DND-41 (cell line): ENCODE measurements around the gene NRL.

Experiments
- ATAC-seq: fragments of 200-7000 bp; cut with Tn5 transposase; 3 replicates; pipeline ENCODE4 v1.9.1; 2021; ENCODE audit warnings: low read depth; ENCODE audit not compliant: insufficient read depth
- DNase-seq: peaks from one replicate; pipeline ENCODE4 v3.0.0-alpha.2; 2020
- H2AFZ ChIP-seq: 2 replicates; pipeline ENCODE4 v1.6.0; 2012; ENCODE audit warnings: low read depth, low read length
- H3K27ac ChIP-seq: 2 replicates; pipeline ENCODE4 v1.5.1; 2012; ENCODE audit warnings: low read length, inconsistent platforms
- H3K27me3 ChIP-seq: fragments of 200-600 bp; sonication (generic); 2 replicates; pipeline ENCODE4 v1.6.0; 2012; ENCODE audit warnings: low read length, mild to moderate bottlenecking, inconsistent platforms; ENCODE audit not compliant: insufficient read depth, poor library complexity
- H3K36me3 ChIP-seq: 2 replicates; pipeline ENCODE4 v1.5.1; 2012; ENCODE audit warnings: low read length, inconsistent platforms; ENCODE audit not compliant: insufficient read depth
- H3K4me1 ChIP-seq: 2 replicates; pipeline ENCODE4 v1.5.1; 2012; ENCODE audit warnings: mild to moderate bottlenecking, low read length; ENCODE audit not compliant: insufficient read depth
- H3K4me2 ChIP-seq: 2 replicates; pipeline ENCODE4 v1.6.0; 2012; ENCODE audit warnings: mild to moderate bottlenecking, moderate library complexity, low read length, inconsistent platforms; ENCODE audit not compliant: insufficient read depth
- H3K4me3 ChIP-seq, 2 experiments: fragments of 200-600 bp in 1 of 2; shearing (Covaris generic) in 1 of 2; 2 replicates each; pipeline ENCODE4 v1.5.1; 2012 to 2016; ENCODE audit warnings: inconsistent platforms in 2 of 2, low read length in 2 of 2, mild to moderate bottlenecking in 2 of 2, low read depth in 1 of 2, moderate library complexity in 1 of 2
- H3K79me2 ChIP-seq: 2 replicates; pipeline ENCODE4 v1.6.0; 2012; ENCODE audit warnings: low read length, inconsistent platforms; ENCODE audit not compliant: insufficient read depth
- H3K9ac ChIP-seq: 2 replicates; pipeline ENCODE4 v1.6.0; 2012; ENCODE audit warnings: low read depth, mild to moderate bottlenecking, inconsistent platforms, low read length, moderate library complexity
- H3K9me3 ChIP-seq: 2 replicates; pipeline ENCODE4 v1.5.1; 2012; ENCODE audit warnings: low read length, moderate library complexity, mild to moderate bottlenecking, inconsistent platforms; ENCODE audit not compliant: insufficient read depth, severe bottlenecking
- H4K20me1 ChIP-seq: 2 replicates; pipeline ENCODE4 v1.6.0; 2012; ENCODE audit warnings: low read length; ENCODE audit not compliant: insufficient read depth
- EZH2 ChIP-seq: IDR thresholded peaks from 3 replicates; pipeline ENCODE4 v1.6.1; 2012; ENCODE audit warnings: borderline replicate concordance, low read depth, mild to moderate bottlenecking, moderate library complexity, low read length, inconsistent platforms; ENCODE audit not compliant: severe bottlenecking
- TF ChIP-seq, protein P1 (sequence below): IDR thresholded peaks from 2 replicates; pipeline ENCODE4 v1.5.1; 2012; ENCODE audit warnings: borderline replicate concordance, low read length, moderate library complexity, mild to moderate bottlenecking; ENCODE audit not compliant: poor library complexity, severe bottlenecking; ENCODE audit errors: extremely low read depth

Gene NRL

DNA sequence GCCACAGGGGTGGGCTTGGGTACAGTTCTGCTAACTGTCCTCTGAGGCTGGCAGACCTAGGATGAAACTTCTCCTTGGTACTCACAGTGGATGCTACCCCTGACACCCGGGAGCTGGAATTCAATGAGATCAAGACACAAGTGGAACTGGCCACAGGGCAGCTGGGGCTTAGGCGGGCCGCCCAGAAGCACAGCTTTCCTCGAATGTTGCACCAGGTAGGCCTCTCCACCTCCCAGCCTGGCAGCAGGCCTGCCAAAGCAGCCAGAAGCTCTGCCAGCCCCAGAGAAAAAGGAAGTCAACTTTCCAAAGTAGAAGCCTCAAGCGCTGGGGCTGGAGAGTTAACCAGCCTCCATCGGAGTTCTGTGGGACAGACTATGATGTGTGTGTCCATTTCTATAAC lies 2.4 kb upstream of the NRL start:
- Histone ChIP-seq H3K27ac (no peak overlapping the region), H3K4me3 (no peak overlapping the region), H3K79me2 (peaks cover 22% of the 10 kb centered on the region), H2AFZ (no peak overlapping the region), H3K9ac (no peak overlapping the region), H4K20me1 (no peaks in the 10 kb centered on the region), H3K4me2 (no peak overlapping the region), H3K9me3 (no peaks in the 10 kb centered on the region), H3K36me3 (peaks cover 54% of the 10 kb centered on the region), H3K4me1 (peaks cover 23% of the 10 kb centered on the region), H3K27me3 (no peaks in the 10 kb centered on the region)
- TF ChIP-seq, protein P1, sequence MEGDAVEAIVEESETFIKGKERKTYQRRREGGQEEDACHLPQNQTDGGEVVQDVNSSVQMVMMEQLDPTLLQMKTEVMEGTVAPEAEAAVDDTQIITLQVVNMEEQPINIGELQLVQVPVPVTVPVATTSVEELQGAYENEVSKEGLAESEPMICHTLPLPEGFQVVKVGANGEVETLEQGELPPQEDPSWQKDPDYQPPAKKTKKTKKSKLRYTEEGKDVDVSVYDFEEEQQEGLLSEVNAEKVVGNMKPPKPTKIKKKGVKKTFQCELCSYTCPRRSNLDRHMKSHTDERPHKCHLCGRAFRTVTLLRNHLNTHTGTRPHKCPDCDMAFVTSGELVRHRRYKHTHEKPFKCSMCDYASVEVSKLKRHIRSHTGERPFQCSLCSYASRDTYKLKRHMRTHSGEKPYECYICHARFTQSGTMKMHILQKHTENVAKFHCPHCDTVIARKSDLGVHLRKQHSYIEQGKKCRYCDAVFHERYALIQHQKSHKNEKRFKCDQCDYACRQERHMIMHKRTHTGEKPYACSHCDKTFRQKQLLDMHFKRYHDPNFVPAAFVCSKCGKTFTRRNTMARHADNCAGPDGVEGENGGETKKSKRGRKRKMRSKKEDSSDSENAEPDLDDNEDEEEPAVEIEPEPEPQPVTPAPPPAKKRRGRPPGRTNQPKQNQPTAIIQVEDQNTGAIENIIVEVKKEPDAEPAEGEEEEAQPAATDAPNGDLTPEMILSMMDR = no peak
- TF ChIP-seq EZH2 = no peak
- DNase-seq (no peak), ATAC-seq (no peak)

GRCh38 chr14:24116128-24116814 lies 1.5 kb upstream of the NRL start:
- Histone ChIP-seq H3K4me1 (peaks cover 23% of the 10 kb centered on the region), H2AFZ (no peak overlapping the region), H3K36me3 (peaks cover 46% of the 10 kb centered on the region), H3K9me3 (no peaks in the 10 kb centered on the region), H3K9ac (peak overlapping the region; percentile 76), H3K27me3 (no peaks in the 10 kb centered on the region), H3K79me2 (peaks cover 22% of the 10 kb centered on the region), H3K4me3 (peak overlapping the region in 1 of 2 experiments; percentile 63; a peak in 3 of 4 replicates), H3K27ac (no peak overlapping the region; the same call in 1 of the 2 replicates), H4K20me1 (no peaks in the 10 kb centered on the region), H3K4me2 (peak overlapping the region; percentile 93)
- ATAC-seq = no peak
- no peak for DNase-seq
- no peak for TF ChIP-seq EZH2
- TF ChIP-seq, protein P1 = no peak

DNA sequence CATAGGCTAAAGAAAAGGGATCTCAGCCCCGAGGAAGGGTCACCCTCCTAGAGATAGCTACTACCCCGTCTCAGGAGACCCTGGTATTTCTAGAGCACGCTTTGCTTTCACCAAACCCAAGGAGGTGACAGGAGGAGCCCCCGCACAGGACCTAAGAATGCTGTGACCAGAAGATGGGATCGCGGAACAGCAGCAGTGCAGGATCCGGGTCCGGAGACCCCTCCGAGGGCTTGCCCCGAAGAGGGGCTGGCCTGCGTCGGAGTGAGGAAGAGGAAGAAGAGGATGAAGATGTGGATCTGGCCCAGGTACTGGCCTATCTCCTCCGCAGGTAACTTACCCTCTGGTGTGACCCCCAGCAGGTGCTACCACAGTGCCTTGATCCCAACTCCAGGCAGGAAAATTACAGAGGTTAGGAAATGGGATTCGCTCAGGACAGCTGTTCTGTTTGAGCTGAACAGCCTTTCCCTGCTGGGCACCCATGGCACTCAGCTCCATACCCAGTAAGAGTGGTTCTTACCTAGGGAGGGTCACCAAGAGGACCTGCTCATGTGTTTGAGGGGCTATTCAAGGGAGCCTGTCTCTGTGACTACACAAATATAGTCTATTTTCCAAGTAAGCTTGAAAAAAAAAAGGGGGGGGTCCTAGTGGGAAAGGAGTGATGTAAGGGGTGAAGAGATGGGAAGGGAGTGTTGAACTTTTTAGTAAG lies 826 bp upstream of the NRL start:
- Histone ChIP-seq H2AFZ (peak overlapping the region; percentile 85), H3K27me3 (no peaks in the 10 kb centered on the region), H3K27ac (peak overlapping the region; percentile 100), H3K36me3 (peaks cover 39% of the 10 kb centered on the region), H3K79me2 (peaks cover 22% of the 10 kb centered on the region), H3K4me1 (peaks cover 23% of the 10 kb centered on the region), H3K9me3 (no peaks in the 10 kb centered on the region), H3K9ac (peak overlapping the region; percentile 76), H4K20me1 (no peaks in the 10 kb centered on the region), H3K4me2 (peak overlapping the region; percentile 93), H3K4me3 (peak overlapping the region; percentile 28 to 63)
- no peak for TF ChIP-seq EZH2
- TF ChIP-seq, protein P1 = no peak
- DNase-seq (no peak), ATAC-seq (no peak)
